Tibial nerve (tissue), 4 donors: ENCODE results near the gene CCAR1.

Experiments
- CTCF ChIP-seq, 5 experiments: fragments of 200-600 bp in 3 of 5; fragments of 450-650 bp in 2 of 5; sonication (generic) in 3 of 5; IDR thresholded peaks; one replicate each; pipeline ENCODE4 v1.5.1; 2016 to 2019; ENCODE audit warnings: antibody characterized with exemption in 5 of 5, mild to moderate bottlenecking in 3 of 5, moderate library complexity in 2 of 5
- EP300 ChIP-seq, 2 donors: sonication (generic); formaldehyde crosslinking; IDR thresholded peaks; one replicate each; pipeline ENCODE4 v1.6.1; 2017; ENCODE audit warnings: antibody characterized with exemption in 2 of 2, mild to moderate bottlenecking in 1 of 2
- POLR2A ChIP-seq, 2 donors: fragments of 450-650 bp; IDR thresholded peaks; one replicate each; pipeline ENCODE4 v1.6.1; 2017; ENCODE audit warnings: antibody characterized with exemption in 2 of 2, mild to moderate bottlenecking in 2 of 2, moderate library complexity in 2 of 2

GRCh38 chr10:68756246-68756645 lies 35.2 kb downstream of the CCAR1 start:
- no peak for TF ChIP-seq CTCF (IDR thresholded peaks at IDR 0.05)
- TF ChIP-seq EP300 (IDR thresholded peaks at IDR 0.05): no peak
- no peak for TF ChIP-seq POLR2A (IDR thresholded peaks at IDR 0.05)
